ENCODE data around the gene LOXL4. TPM values are rescaled to one million over a fixed set of nuclear protein-coding genes. Genes with fewer than 3 reads are reported as not detected.

Gene LOXL4
- polyA plus RNA-seq, 3 donors: 0.03 to 0.05 TPM; not detected in 1

DNA sequence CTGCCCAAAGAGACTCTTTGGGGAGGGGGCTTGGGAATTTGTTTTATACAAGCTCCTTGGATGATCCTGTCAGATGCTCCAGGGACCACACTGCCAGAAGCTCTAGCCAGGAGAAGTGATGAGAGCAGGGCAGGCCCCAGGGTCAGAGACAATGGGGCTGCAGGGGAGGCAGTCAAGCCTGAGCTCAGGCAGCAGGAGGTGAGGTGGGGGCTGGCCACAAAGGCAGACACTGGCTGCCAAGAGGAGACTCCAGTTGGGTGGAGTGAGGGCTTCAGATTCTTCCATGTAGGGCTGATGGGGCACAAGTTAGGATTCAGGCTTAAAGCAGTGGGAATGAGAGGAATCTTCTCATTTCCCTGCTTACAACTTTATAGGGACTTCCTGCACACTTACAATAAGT, 35.6 kb upstream of the LOXL4 start:
- TF ChIP-seq, protein P1, sequence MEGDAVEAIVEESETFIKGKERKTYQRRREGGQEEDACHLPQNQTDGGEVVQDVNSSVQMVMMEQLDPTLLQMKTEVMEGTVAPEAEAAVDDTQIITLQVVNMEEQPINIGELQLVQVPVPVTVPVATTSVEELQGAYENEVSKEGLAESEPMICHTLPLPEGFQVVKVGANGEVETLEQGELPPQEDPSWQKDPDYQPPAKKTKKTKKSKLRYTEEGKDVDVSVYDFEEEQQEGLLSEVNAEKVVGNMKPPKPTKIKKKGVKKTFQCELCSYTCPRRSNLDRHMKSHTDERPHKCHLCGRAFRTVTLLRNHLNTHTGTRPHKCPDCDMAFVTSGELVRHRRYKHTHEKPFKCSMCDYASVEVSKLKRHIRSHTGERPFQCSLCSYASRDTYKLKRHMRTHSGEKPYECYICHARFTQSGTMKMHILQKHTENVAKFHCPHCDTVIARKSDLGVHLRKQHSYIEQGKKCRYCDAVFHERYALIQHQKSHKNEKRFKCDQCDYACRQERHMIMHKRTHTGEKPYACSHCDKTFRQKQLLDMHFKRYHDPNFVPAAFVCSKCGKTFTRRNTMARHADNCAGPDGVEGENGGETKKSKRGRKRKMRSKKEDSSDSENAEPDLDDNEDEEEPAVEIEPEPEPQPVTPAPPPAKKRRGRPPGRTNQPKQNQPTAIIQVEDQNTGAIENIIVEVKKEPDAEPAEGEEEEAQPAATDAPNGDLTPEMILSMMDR (IDR thresholded peaks at IDR 0.05): no peak
- Histone ChIP-seq H2AFZ (ENCODE audit: insufficient read depth, low read depth, low read length, poor library complexity, severe bottlenecking) (no peak overlapping the region), H3K36me3 (replicated peaks in 1 of 2; ENCODE audit: control insufficient read depth in 1 of 2, insufficient read depth in 2 of 2, low read length in 2 of 2) (no peaks in the 10 kb centered on the region), H3K79me2 (ENCODE audit: insufficient read depth, low read length) (no peaks in the 10 kb centered on the region), H3K4me1 (ENCODE audit: control insufficient read depth in 1 of 2, insufficient read depth in 2 of 2, low read length in 2 of 2) (no peaks in the 10 kb centered on the region), H3K9ac (ENCODE audit: insufficient read depth, low read length, poor library complexity, severe bottlenecking) (no peak overlapping the region), H3K27me3 (ENCODE audit: control insufficient read depth in 2 of 2, insufficient read depth in 2 of 2, low read length in 2 of 2) (peaks cover 2 to 8% of the 10 kb centered on the region in 2 donors), H3K27ac (ENCODE audit: low read depth in 1 of 2, low read length in 2 of 2) (no peak overlapping the region), H3K4me2 (replicated peaks; ENCODE audit: extremely low read depth, low read length, poor library complexity, severe bottlenecking) (no peak overlapping the region), H3K9me3 (replicated peaks in 1 of 2; ENCODE audit: control insufficient read depth in 1 of 2, insufficient read depth in 1 of 2, low read length in 2 of 2) (peaks cover 0 to 3% of the 10 kb centered on the region in 2 donors), H3K4me3 (replicated peaks in 1 of 3; ENCODE audit: low read depth in 2 of 3, low read length in 3 of 3) (no peak overlapping the region), H4K20me1 (ENCODE audit: insufficient read depth, low read length) (no peaks in the 10 kb centered on the region)
- DNase-seq: no peak
- H3K9me3 Mint-ChIP-seq: peaks cover 0 to 7% (median 3%) of the 10 kb centered on the region in 7 donors
- H3K4me1 Mint-ChIP-seq: no peaks in the 10 kb centered on the region
- H3K27me3 Mint-ChIP-seq (ENCODE audit: low read depth in 3 of 3): peaks cover 18 to 32% (median 26%) of the 10 kb centered on the region in 3 donors
- intact Hi-C loops (cut with micrococcal nuclease): loop anchor here in 1 of 2 donors (10.0 kb wide), 1 partner anchor 129 kb away; no protein-coding TSS in a partner anchor
- no peak overlapping the region for H3K4me3 Mint-ChIP-seq
- no peaks in the 10 kb centered on the region for H3K36me3 Mint-ChIP-seq
- no peak overlapping the region for H3K27ac Mint-ChIP-seq

DNA sequence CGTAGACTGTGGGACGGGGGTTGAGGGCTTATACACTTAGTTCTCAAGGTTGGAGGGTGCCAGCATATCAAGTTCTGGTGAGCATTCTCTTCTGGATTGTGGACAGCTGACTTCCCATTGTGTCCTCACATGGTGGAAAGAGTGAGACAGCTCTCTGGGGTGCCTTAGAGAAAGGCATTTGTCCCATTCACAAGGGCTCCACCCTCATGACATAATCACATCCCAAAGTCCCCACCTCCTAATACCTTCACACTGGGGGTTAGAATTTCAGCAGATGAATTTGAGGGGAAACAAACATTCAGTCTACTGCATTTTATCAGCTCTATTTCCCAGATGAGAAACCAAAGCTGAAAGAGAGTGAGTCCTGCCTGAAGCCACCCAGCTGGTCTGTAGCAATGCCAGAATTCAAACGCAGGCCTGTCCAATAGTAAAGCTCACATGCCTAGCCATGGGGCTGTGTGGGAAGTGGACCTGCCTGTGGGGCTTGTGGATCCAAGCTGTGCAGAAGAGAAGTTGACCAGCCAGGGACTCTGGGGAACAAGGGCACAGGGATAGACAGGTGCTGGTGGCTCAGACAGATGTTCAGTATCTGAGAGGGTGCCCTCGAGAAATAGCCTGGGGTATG, 34.9 kb upstream of the LOXL4 start:
- H3K79me2 ChIP-seq (ENCODE audit: insufficient read depth, low read length): no peaks in the 10 kb centered on the region
- intact Hi-C loops (cut with micrococcal nuclease): loop anchor here in 1 of 2 donors (10.0 kb wide), 1 partner anchor 128 kb away; no protein-coding TSS in a partner anchor
- H3K4me1 Mint-ChIP-seq: no peaks in the 10 kb centered on the region
- no peak overlapping the region for H3K9ac ChIP-seq (ENCODE audit: insufficient read depth, low read length, poor library complexity, severe bottlenecking)
- no peaks in the 10 kb centered on the region for H4K20me1 ChIP-seq (ENCODE audit: insufficient read depth, low read length)
- peaks cover 0 to 3% of the 10 kb centered on the region in 2 donors for H3K9me3 ChIP-seq (replicated peaks in 1 of 2; ENCODE audit: control insufficient read depth in 1 of 2, insufficient read depth in 1 of 2, low read length in 2 of 2)
- H3K27ac ChIP-seq (ENCODE audit: low read depth in 1 of 2, low read length in 2 of 2): no peak overlapping the region
- no peak overlapping the region for H3K4me3 Mint-ChIP-seq
- no peaks in the 10 kb centered on the region for H3K36me3 Mint-ChIP-seq
- H3K4me2 ChIP-seq (replicated peaks; ENCODE audit: extremely low read depth, low read length, poor library complexity, severe bottlenecking): no peak overlapping the region
- peaks cover 0 to 7% (median 3%) of the 10 kb centered on the region in 7 donors for H3K9me3 Mint-ChIP-seq
- no peak for DNase-seq
- TF ChIP-seq, protein P1 (IDR thresholded peaks at IDR 0.05): no peak
- peaks cover 13 to 32% (median 24%) of the 10 kb centered on the region in 3 donors for H3K27me3 Mint-ChIP-seq (ENCODE audit: low read depth in 3 of 3)
- H3K36me3 ChIP-seq (replicated peaks in 1 of 2; ENCODE audit: control insufficient read depth in 1 of 2, insufficient read depth in 2 of 2, low read length in 2 of 2): no peaks in the 10 kb centered on the region
- H3K27me3 ChIP-seq (ENCODE audit: control insufficient read depth in 2 of 2, insufficient read depth in 2 of 2, low read length in 2 of 2): peaks cover 0 to 10% of the 10 kb centered on the region in 2 donors
- no peak overlapping the region for H2AFZ ChIP-seq (ENCODE audit: insufficient read depth, low read depth, low read length, poor library complexity, severe bottlenecking)
- peak overlapping the region in 1 of 7 donors; percentile 72 for H3K27ac Mint-ChIP-seq
- WGBS (ENCODE audit: insufficient coverage): 85% methylated on average over 4 of the region's 4 CpGs
- H3K4me3 ChIP-seq (replicated peaks in 1 of 3; ENCODE audit: low read depth in 2 of 3, low read length in 3 of 3): no peak overlapping the region
- no peaks in the 10 kb centered on the region for H3K4me1 ChIP-seq (ENCODE audit: control insufficient read depth in 1 of 2, insufficient read depth in 2 of 2, low read length in 2 of 2)
